Measurements from ENCODE around the gene SPG11.

GRCh38 chr15:44591326-44591725 is 72.1 kb downstream of the SPG11 start:
- TF ChIP-seq CTCF (conservative IDR thresholded peaks at IDR 0.05; ENCODE audit: low read length) (no peak), EZH2phosphoT487 (IDR thresholded peaks at IDR 0.05; ENCODE audit: borderline replicate concordance) (no peak)
